NOMO-1 treated with DMSO at 0.1 percent for 48 hours (cell line): ENCODE data around the gene UBE3C.

Source experiments
- DNase-seq: peaks from one replicate; lab custom pipeline; 2025; ENCODE audit not compliant: unreplicated experiment; lab: John Stamatoyannopoulos, UW

UBE3C gene

GRCh38 chr7:157284229-157285014 lies 145.7 kb downstream of the UBE3C start:
- no peak for DNase-seq

- DNase-seq: no peak
Observed at GRCh38 chr7:157291404-157292080, 152.8 kb downstream of the UBE3C start.

- DNase-seq: no peak
Observed at GRCh38 chr7:157292258-157292657, 153.5 kb downstream of the UBE3C start.

GRCh38 chr7:157292770-157293412 lies 154.2 kb downstream of the UBE3C start:
- DNase-seq: no peak

- DNase-seq: no peak
Observed at GRCh38 chr7:157293413-157293788, 154.7 kb downstream of the UBE3C start.

- DNase-seq: no peak
Observed at GRCh38 chr7:157294773-157295172, 156.0 kb downstream of the UBE3C start.

GRCh38 chr7:157295338-157295737 lies 156.6 kb downstream of the UBE3C start:
- DNase-seq: no peak

GRCh38 chr7:157297185-157297584 lies 158.5 kb downstream of the UBE3C start:
- DNase-seq: no peak

GRCh38 chr7:157299317-157299612 lies 160.5 kb downstream of the UBE3C start:
- DNase-seq: no peak

- DNase-seq: no peak
Observed at GRCh38 chr7:157299613-157300368, 161.1 kb downstream of the UBE3C start.

GRCh38 chr7:157300369-157300825 lies 161.7 kb downstream of the UBE3C start:
- no peak for DNase-seq

GRCh38 chr7:157301610-157302120 lies 162.9 kb downstream of the UBE3C start:
- no peak for DNase-seq

GRCh38 chr7:157306846-157307838 lies 168.4 kb downstream of the UBE3C start:
- no peak for DNase-seq

GRCh38 chr7:157309988-157310668 lies 171.4 kb downstream of the UBE3C start:
- DNase-seq: no peak

- no peak for DNase-seq
Observed at GRCh38 chr7:157310676-157311185, 172.0 kb downstream of the UBE3C start.

GRCh38 chr7:157312941-157313340 lies 174.2 kb downstream of the UBE3C start:
- no peak for DNase-seq

GRCh38 chr7:157313645-157314044 lies 174.9 kb downstream of the UBE3C start:
- no peak for DNase-seq

GRCh38 chr7:157318015-157318706 lies 179.4 kb downstream of the UBE3C start:
- peak; percentile 52 for DNase-seq
